D721Med (cell line): ENCODE data around the gene PABPN1.
A peak's percentile ranks its signal among the peaks of the same experiment; 100 is the strongest.

Experiments
- DNase-seq: peaks from one replicate; pipeline ENCODE4 v3.0.0; 2011; ENCODE audit warnings: low spot score; ENCODE audit not compliant: insufficient read length
- FAIRE-seq: peaks from 2 replicates; lab custom pipeline; 2011; peaks lifted over from hg19 to GRCh38; lab: Jason Lieb, UNC
- TF ChIP-seq, protein P1 (sequence below): IDR thresholded peaks from 2 replicates; pipeline ENCODE4 v1.5.1; 2012; ENCODE audit warnings: mild to moderate bottlenecking, control low read depth; ENCODE audit not compliant: insufficient read depth; ENCODE audit errors: missing control alignments

The PABPN1 gene

DNA sequence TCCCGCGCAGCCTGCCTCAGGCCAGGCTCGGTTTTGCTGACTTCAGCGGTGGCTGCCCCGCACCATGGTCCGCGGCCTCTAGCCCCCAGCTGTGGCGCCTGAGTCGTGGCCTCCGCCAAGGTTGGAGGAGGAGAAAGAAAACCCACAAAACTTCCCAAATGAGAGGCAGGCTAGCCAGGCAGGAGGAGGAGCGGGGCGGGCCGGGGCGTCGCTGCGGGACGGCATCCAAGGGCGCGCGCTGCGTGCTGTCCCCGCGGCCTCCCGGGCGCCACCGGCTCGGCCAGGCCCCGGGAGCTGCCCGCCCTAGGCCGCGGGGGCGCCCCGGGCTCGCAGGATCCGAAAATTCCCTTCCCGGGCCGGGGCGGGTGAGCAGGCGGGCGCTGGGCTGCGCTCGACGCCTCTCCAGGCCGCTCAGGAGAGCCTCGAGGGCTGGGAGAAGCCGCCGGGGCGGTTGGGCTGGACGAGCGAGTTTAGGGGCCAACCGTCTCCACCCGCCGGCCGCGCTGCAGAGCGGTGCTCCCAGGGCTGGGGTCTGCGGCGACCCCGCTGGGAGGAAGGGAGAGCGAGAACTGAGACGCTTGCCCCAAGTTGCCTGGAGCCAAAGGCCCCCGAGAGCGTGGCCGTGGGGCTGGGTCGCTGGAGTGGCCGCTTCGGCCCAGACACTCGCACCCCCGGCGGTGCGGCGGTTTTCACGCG is 43.9 kb downstream of the PABPN1 start, which contains the start of gene EFS:
TSS of gene EFS (minus strand) at position 137 of the 696 bp plus-strand sequence. CDS start 147 bp downstream, outside the sequence.
- TF ChIP-seq, protein P1, sequence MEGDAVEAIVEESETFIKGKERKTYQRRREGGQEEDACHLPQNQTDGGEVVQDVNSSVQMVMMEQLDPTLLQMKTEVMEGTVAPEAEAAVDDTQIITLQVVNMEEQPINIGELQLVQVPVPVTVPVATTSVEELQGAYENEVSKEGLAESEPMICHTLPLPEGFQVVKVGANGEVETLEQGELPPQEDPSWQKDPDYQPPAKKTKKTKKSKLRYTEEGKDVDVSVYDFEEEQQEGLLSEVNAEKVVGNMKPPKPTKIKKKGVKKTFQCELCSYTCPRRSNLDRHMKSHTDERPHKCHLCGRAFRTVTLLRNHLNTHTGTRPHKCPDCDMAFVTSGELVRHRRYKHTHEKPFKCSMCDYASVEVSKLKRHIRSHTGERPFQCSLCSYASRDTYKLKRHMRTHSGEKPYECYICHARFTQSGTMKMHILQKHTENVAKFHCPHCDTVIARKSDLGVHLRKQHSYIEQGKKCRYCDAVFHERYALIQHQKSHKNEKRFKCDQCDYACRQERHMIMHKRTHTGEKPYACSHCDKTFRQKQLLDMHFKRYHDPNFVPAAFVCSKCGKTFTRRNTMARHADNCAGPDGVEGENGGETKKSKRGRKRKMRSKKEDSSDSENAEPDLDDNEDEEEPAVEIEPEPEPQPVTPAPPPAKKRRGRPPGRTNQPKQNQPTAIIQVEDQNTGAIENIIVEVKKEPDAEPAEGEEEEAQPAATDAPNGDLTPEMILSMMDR = no peak
- FAIRE-seq = no peak
- no peak for DNase-seq

- DNase-seq = peak; percentile 97
- no peak for FAIRE-seq
- TF ChIP-seq, protein P1 = no peak
Observed at GRCh38 chr14:23365732-23366425, 44.6 kb downstream of the PABPN1 start.

DNA sequence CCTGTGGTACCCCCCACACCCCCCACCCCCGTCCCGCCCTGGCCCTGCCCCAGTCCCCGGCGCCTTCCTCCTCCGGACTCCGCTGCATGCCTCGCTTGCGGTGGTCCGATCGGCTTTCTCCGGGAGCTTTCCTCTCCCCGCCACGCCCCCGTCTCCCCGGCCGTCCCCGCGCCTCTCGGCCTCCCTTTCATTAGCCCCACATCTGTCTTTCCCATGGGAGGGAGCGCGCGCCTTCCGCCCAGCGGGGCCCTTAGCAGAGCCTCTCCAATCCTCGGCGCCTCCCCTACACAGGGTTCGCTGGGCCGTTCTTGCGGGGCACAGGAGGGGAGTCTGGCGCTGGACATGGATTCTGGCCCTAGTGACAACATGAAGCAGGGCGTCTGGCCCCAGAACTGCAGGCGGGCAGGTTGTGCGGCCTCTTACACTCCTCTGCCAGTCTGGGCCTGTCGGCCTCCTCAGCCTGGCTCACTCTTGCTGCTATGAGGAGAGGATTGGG is 45.2 kb downstream of the PABPN1 start:
- TF ChIP-seq, protein P1 = no peak
- FAIRE-seq = no peak
- DNase-seq = peak; percentile 93

- DNase-seq (no peak), FAIRE-seq (no peak)
Observed at GRCh38 chr14:23370221-23370620, 49.0 kb downstream of the PABPN1 start.

GRCh38 chr14:23371865-23372264 is 50.6 kb downstream of the PABPN1 start:
- FAIRE-seq (no peak), DNase-seq (no peak)
- TF ChIP-seq, protein P1 = no peak

More at GRCh38 chr14:23370221-23370620, 49.0 kb downstream of the PABPN1 start:
- TF ChIP-seq, protein P1 = no peak

DNA sequence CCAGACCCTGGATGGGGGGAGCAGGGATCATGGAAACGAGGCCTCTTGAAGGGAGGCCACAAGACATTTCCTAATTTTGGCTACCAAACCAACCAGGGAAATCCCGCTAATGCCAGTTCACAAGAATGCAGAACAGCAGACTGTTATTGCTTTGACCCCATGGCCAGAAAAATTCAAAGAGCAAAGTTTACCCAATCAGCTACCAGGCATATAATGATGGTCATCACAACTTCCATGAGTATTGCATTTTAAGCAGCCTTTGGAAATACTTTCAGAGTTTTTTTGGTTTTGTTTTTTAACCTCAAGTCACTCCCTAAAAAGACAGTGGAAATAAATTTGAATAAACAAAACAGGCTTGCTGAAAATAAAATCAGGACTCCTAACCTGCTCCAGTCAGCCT is 51.3 kb downstream of the PABPN1 start, which contains the start of gene IL25:
TSS of gene IL25 (plus strand) at position 301 of the 400 bp plus-strand sequence.
- TF ChIP-seq, protein P1 = no peak
- DNase-seq (no peak), FAIRE-seq (no peak)
